ENCODE data around the gene NKAIN2.
"Not testable (repeated sequence)": the region's sequence is repeated elsewhere in the genome, so short reads cannot be mapped to it uniquely, and the experiment has no call there.

DNA sequence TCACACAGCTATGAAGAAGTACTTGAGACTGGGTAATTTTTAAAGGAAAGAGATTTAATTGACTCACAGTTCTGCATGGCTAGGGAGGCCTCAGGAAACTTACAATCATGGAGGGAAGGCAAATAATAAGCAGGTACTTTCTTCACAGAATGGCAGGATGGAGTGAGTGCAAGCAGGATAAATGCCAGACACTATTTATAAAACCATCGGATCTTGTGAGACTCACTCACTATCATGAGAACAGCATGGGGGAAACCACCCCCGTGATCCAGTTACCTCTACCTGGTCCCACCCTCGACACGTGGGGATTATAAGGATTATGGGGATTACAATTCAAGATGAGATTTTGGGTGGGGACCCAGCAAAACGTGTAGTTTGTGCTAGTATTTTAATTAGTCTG is 186.3 kb downstream of the NKAIN2 start:
- TF ChIP-seq, protein P1, sequence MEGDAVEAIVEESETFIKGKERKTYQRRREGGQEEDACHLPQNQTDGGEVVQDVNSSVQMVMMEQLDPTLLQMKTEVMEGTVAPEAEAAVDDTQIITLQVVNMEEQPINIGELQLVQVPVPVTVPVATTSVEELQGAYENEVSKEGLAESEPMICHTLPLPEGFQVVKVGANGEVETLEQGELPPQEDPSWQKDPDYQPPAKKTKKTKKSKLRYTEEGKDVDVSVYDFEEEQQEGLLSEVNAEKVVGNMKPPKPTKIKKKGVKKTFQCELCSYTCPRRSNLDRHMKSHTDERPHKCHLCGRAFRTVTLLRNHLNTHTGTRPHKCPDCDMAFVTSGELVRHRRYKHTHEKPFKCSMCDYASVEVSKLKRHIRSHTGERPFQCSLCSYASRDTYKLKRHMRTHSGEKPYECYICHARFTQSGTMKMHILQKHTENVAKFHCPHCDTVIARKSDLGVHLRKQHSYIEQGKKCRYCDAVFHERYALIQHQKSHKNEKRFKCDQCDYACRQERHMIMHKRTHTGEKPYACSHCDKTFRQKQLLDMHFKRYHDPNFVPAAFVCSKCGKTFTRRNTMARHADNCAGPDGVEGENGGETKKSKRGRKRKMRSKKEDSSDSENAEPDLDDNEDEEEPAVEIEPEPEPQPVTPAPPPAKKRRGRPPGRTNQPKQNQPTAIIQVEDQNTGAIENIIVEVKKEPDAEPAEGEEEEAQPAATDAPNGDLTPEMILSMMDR (conservative IDR thresholded peaks at IDR 0.05; ENCODE audit: low read depth, low read length) = not testable (repeated sequence)
- not testable (repeated sequence) for TF ChIP-seq EZH2 (IDR thresholded peaks at IDR 0.05; ENCODE audit: borderline replicate concordance, low read depth, low read length, poor library complexity, severe bottlenecking)
